Lung (tissue), 12 donors: ENCODE measurements around the gene PLEKHH1. TPM values are rescaled to one million over a fixed set of nuclear protein-coding genes. Genes with fewer than 3 reads are reported as not detected.

Experiments
- ATAC-seq: fragments of 200-7000 bp; cut with Tn5 transposase; one replicate; pipeline ENCODE4 v1.9.1; 2020; ENCODE audit warnings: moderate number of reproducible peaks; ENCODE audit not compliant: insufficient read depth, low FRiP score
- DNase-seq, 3 donors: peaks; one replicate each; pipeline ENCODE4 v3.0.0-alpha.2; 2013 to 2017
- H3K27ac ChIP-seq, 2 donors: one replicate each; pipeline ENCODE4 v1.5.1; 2013; ENCODE audit warnings: mild to moderate bottlenecking in 2 of 2, moderate library complexity in 2 of 2, control low read depth in 1 of 2, inconsistent platforms in 1 of 2, low read depth in 1 of 2, low read length in 1 of 2
- H3K27me3 ChIP-seq, 3 donors: one replicate each; pipeline ENCODE4 v1.5.1; 2013; ENCODE audit warnings: low read length in 2 of 3; ENCODE audit not compliant: control insufficient read depth in 3 of 3, insufficient read depth in 3 of 3
- H3K36me3 ChIP-seq, 4 donors: one replicate each; pipeline ENCODE4 v1.5.1; 2013; ENCODE audit warnings: low read length in 4 of 4, mild to moderate bottlenecking in 1 of 4, moderate library complexity in 1 of 4; ENCODE audit not compliant: control insufficient read depth in 4 of 4, insufficient read depth in 4 of 4
- H3K4me1 ChIP-seq, 5 donors: one replicate each; pipeline ENCODE4 v1.5.1; 2013; ENCODE audit warnings: low read length in 5 of 5, mild to moderate bottlenecking in 2 of 5, moderate library complexity in 1 of 5; ENCODE audit not compliant: control insufficient read depth in 5 of 5, insufficient read depth in 5 of 5
- H3K4me3 ChIP-seq: one replicate; pipeline ENCODE4 v1.5.1; 2013; ENCODE audit warnings: mild to moderate bottlenecking, control low read depth, moderate library complexity
- H3K9ac ChIP-seq, 2 donors: one replicate each; pipeline ENCODE4 v1.5.1; 2013; ENCODE audit warnings: low read length in 2 of 2, control low read depth in 1 of 2; ENCODE audit not compliant: insufficient read depth in 1 of 2
- H3K9me3 ChIP-seq, 4 donors: one replicate each; pipeline ENCODE4 v1.5.1; 2013; ENCODE audit warnings: low read length in 3 of 4, mild to moderate bottlenecking in 1 of 4, moderate library complexity in 1 of 4; ENCODE audit not compliant: control insufficient read depth in 4 of 4, insufficient read depth in 3 of 4
- WGBS, 2 donors: extraction: QIAGEN DNeasy Blood & Tissue Kit; methylation state at CpG; one replicate each; pipeline ENCODE4 v1.1.7; 2013; 5-methylcytosine and 5-hydroxymethylcytosine counted together
- polyA plus RNA-seq, 2 donors: library from polyadenylated mRNA; stranded (reverse); fragments of 200-250 nt; gene quantifications; one replicate each; pipeline ENCODE4 v1.2.1, GENCODE V29; 2013
- total RNA-seq, 2 donors: library from RNA; depleted of rRNA in 1 of 2; stranded (reverse); fragments of >200 nt in 1 of 2; gene quantifications; one replicate each; pipeline ENCODE4 v1.2.1, GENCODE V29; 2014 to 2021
- TF ChIP-seq, protein P1 (sequence below): IDR thresholded peaks from 2 replicates; pipeline ENCODE4 v1.5.1; 2012; ENCODE audit warnings: mild to moderate bottlenecking; ENCODE audit errors: control extremely low read depth, extremely low read depth
- donor health status: control.
- donor health status: control.
- donor health status: Bipolar disorder and iron deficiency.
- donor health status: healthy.
- donor health status: DM: yes; HTN: yes; CAD: no.

The PLEKHH1 gene
- total and polyA plus RNA-seq, 4 donors, result 0.80 to 9.3 (median 2.9) TPM

DNA sequence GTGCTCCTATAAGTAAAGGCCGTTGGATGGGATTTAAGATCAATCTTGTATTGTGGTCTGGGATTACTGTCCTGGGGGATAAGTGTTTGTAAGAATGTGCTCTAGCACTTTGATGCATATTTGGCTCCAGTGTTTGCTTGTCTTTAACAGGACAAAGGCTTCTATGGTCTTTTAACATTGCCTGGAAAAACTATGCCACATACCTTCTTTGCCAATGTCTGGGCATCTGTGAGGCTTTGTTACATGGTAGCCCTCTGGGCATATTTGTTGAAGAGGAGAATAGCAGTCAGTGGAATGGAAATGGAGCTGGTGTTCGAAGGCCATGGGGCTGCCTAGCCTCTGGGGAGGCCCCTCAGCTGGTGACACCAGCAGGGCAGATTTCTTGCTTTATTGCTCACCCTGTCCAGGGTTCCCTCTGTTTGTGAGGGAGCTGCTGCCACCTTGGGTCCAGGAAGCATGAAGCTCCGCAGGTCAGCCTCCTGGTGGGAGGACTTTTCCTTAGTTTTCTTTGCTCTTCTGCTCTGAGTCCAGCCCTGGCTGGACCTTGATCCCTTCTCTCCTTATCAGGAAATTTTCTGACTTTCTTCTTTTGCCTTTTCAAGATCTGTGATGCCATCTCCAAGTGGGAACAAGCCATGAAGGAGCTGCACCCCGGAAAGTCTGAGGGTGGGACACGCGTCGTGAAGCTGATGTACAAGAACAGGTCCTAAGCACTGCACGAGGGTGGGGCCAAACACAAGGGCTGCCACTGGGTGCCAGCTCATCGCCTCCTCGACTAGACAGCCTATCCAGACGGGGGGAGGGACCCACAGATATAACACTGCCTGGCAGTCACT lies 47.5 kb downstream of the PLEKHH1 start:
- H3K4me3 ChIP-seq, result no peak overlapping the region
- no peak for DNase-seq
- no peak overlapping the region for H3K27ac ChIP-seq
- WGBS, 2 donors, result 87 to 93% methylated on average over 11 of the region's 11 CpGs
- no peaks in the 10 kb centered on the region for H3K27me3 ChIP-seq
- ATAC-seq, result no peak
- no peak overlapping the region for H3K9ac ChIP-seq
- no peaks in the 10 kb centered on the region for H3K9me3 ChIP-seq
- peaks cover 0 to 2% (median 0%) of the 10 kb centered on the region in 4 donors for H3K36me3 ChIP-seq
- TF ChIP-seq, protein P1, sequence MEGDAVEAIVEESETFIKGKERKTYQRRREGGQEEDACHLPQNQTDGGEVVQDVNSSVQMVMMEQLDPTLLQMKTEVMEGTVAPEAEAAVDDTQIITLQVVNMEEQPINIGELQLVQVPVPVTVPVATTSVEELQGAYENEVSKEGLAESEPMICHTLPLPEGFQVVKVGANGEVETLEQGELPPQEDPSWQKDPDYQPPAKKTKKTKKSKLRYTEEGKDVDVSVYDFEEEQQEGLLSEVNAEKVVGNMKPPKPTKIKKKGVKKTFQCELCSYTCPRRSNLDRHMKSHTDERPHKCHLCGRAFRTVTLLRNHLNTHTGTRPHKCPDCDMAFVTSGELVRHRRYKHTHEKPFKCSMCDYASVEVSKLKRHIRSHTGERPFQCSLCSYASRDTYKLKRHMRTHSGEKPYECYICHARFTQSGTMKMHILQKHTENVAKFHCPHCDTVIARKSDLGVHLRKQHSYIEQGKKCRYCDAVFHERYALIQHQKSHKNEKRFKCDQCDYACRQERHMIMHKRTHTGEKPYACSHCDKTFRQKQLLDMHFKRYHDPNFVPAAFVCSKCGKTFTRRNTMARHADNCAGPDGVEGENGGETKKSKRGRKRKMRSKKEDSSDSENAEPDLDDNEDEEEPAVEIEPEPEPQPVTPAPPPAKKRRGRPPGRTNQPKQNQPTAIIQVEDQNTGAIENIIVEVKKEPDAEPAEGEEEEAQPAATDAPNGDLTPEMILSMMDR, result no peak
- no peaks in the 10 kb centered on the region for H3K4me1 ChIP-seq

DNA sequence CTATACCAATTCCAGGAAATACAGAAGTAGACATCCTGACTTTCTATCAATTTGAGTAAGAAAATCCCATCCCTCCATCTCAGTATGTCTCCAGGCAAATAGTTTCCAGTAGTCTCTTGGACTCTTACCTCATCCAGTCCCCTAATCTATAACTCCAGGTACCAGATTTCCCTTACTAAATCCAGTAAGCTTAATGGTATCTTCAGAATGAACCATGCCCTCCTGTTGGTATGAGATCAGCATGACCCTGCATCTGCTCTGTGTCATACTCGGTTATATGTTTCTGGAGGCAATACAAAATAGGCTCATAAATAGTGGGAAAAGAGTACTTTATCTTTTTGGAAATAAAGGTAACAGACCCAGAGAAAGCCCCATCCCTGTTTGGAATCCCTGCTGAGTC lies 48.6 kb downstream of the PLEKHH1 start:
- Histone ChIP-seq H3K4me3 (no peak overlapping the region), H3K9ac (no peak overlapping the region), H3K4me1 (no peaks in the 10 kb centered on the region), H3K27ac (no peak overlapping the region), H3K36me3 (peaks cover 0 to 4% (median 0%) of the 10 kb centered on the region in 4 donors), H3K9me3 (no peaks in the 10 kb centered on the region), H3K27me3 (no peaks in the 10 kb centered on the region)
- no peak for DNase-seq
- TF ChIP-seq, protein P1, result no peak
- no peak for ATAC-seq
- 93 to 97% methylated on average over 1 of the region's 1 CpG for WGBS, 2 donors

- TF ChIP-seq, protein P1, result no peak
- no peak overlapping the region for H3K9ac ChIP-seq
- H3K4me3 ChIP-seq, result no peak overlapping the region
- no peaks in the 10 kb centered on the region for H3K9me3 ChIP-seq
- H3K36me3 ChIP-seq, result peaks cover 0 to 7% (median 1%) of the 10 kb centered on the region in 4 donors
- no peaks in the 10 kb centered on the region for H3K4me1 ChIP-seq
- DNase-seq, result no peak
- no peak overlapping the region for H3K27ac ChIP-seq
- 86 to 91% methylated on average over 7 of the region's 7 CpGs for WGBS, 2 donors
- no peaks in the 10 kb centered on the region for H3K27me3 ChIP-seq
- ATAC-seq, result no peak
Observed at GRCh38 chr14:67582061-67582460, 49.0 kb downstream of the PLEKHH1 start.
